Neural cell (in vitro differentiated cells): Measurements from ENCODE around the gene AFG1L. TPM values are rescaled to one million over a fixed set of nuclear protein-coding genes. Genes with fewer than 3 reads are reported as not detected.

Experiments used
- H2AFZ ChIP-seq: fragments of 200-600, 300-800 bp; sonication (generic), shearing (Covaris generic); 2 replicates; pipeline ENCODE4 v1.6.0; 2014; ENCODE audit warnings: low read depth, mild to moderate bottlenecking, antibody characterized with exemption, low read length, moderate library complexity
- H3F3A ChIP-seq: fragments of 200-600 bp; shearing (Covaris generic); 2 replicates; pipeline ENCODE4 v1.6.1; 2016; ENCODE audit warnings: mild to moderate bottlenecking, moderate library complexity, mixed read lengths, antibody characterized with exemption, low read length; ENCODE audit not compliant: insufficient read depth, poor library complexity, severe bottlenecking
- H3K27ac ChIP-seq: fragments of 200-600, 300-800 bp; sonication (generic), shearing (Covaris generic); 2 replicates; pipeline ENCODE4 v1.5.1; 2014; ENCODE audit warnings: mild to moderate bottlenecking, low read length, moderate library complexity
- H3K27me3 ChIP-seq: fragments of 300-800, 200-600 bp; sonication (generic), shearing (Covaris generic); 2 replicates; pipeline ENCODE4 v1.6.0; 2014; ENCODE audit warnings: mild to moderate bottlenecking, low read depth, low read length, moderate library complexity; ENCODE audit not compliant: insufficient read depth
- H3K36me3 ChIP-seq: fragments of 300-800, 200-600 bp; sonication (generic), shearing (Covaris generic); 2 replicates; pipeline ENCODE4 v1.5.1; 2014; ENCODE audit warnings: mild to moderate bottlenecking, antibody characterized with exemption, low read length, moderate library complexity; ENCODE audit not compliant: insufficient read depth
- H3K4me2 ChIP-seq: fragments of 300-800, 200-600 bp; sonication (generic), shearing (Covaris generic); 2 replicates; pipeline ENCODE4 v1.6.0; 2014; ENCODE audit warnings: mild to moderate bottlenecking, low read length
- H3K4me3 ChIP-seq: fragments of 300-800, 200-600 bp; sonication (generic), shearing (Covaris generic); 2 replicates; pipeline ENCODE4 v1.5.1; 2014; ENCODE audit warnings: mild to moderate bottlenecking, low read length, moderate library complexity
- H3K79me2 ChIP-seq: fragments of 200-600 bp; shearing (Covaris generic); replicated peaks from 2 replicates; pipeline ENCODE4 v1.6.0; 2014; ENCODE audit warnings: mild to moderate bottlenecking, low read length, moderate library complexity; ENCODE audit not compliant: insufficient read depth
- H3K9ac ChIP-seq: fragments of 300-800, 200-600 bp; sonication (generic), shearing (Covaris generic); 2 replicates; pipeline ENCODE4 v1.6.1; 2016; ENCODE audit warnings: mild to moderate bottlenecking, low read length, mixed read lengths
- H3K9me2 ChIP-seq: fragments of 200-600 bp; shearing (Covaris generic); 2 replicates; pipeline ENCODE4 v1.6.1; 2016; ENCODE audit warnings: mild to moderate bottlenecking, low read length, mixed read lengths; ENCODE audit not compliant: insufficient read depth
- H3K9me3 ChIP-seq: fragments of 200-600, 300-800 bp; sonication (generic), shearing (Covaris generic); 2 replicates; pipeline ENCODE4 v1.6.1; 2016; ENCODE audit warnings: mild to moderate bottlenecking, mixed run types, low read length, moderate library complexity, mixed read lengths
- H4K20me1 ChIP-seq: fragments of 200-600 bp; shearing (Covaris generic); 2 replicates; pipeline ENCODE4 v1.6.1; 2016; ENCODE audit warnings: mild to moderate bottlenecking, mixed run types; ENCODE audit not compliant: insufficient read depth
- CTCF ChIP-seq: fragments of 450-650 bp; IDR thresholded peaks from 2 replicates; pipeline ENCODE4 v1.5.1; 2014; ENCODE audit warnings: antibody characterized with exemption, mild to moderate bottlenecking, moderate library complexity; ENCODE audit not compliant: poor library complexity, severe bottlenecking
- EP300 ChIP-seq: fragments of 450-650 bp; conservative IDR thresholded peaks from 2 replicates; pipeline ENCODE4 v1.6.1; 2014; ENCODE audit warnings: antibody characterized with exemption, mild to moderate bottlenecking, moderate library complexity; ENCODE audit not compliant: poor library complexity, severe bottlenecking
- EZH2 ChIP-seq: fragments of 200-600, 300-800 bp; shearing (Covaris generic), sonication (generic); IDR thresholded peaks from 2 replicates; pipeline ENCODE4 v1.6.1; 2014; ENCODE audit warnings: antibody characterized with exemption, low read length, borderline replicate concordance, mild to moderate bottlenecking; ENCODE audit not compliant: insufficient read depth, poor library complexity, severe bottlenecking
- MXI1 ChIP-seq: fragments of 450-650 bp; conservative IDR thresholded peaks from 2 replicates; pipeline ENCODE4 v1.6.1; 2014; ENCODE audit warnings: antibody characterized with exemption, mild to moderate bottlenecking; ENCODE audit not compliant: poor library complexity, severe bottlenecking
- POLR2AphosphoS5 ChIP-seq: IDR thresholded peaks from 2 replicates; pipeline ENCODE4 v1.6.1; 2012
- RAD21 ChIP-seq: fragments of 450-650 bp; conservative IDR thresholded peaks from 2 replicates; pipeline ENCODE4 v1.6.1; 2014; ENCODE audit warnings: antibody characterized with exemption, mild to moderate bottlenecking, moderate library complexity
- REST ChIP-seq: IDR thresholded peaks from 2 replicates; pipeline ENCODE4 v1.6.1; 2012; ENCODE audit warnings: borderline replicate concordance
- SMC3 ChIP-seq: fragments of 450-650 bp; conservative IDR thresholded peaks from 2 replicates; pipeline ENCODE4 v1.6.1; 2014; ENCODE audit warnings: antibody characterized with exemption, mild to moderate bottlenecking, moderate library complexity; ENCODE audit not compliant: poor library complexity
- TAF1 ChIP-seq: IDR thresholded peaks from 2 replicates; pipeline ENCODE4 v1.6.1; 2012; ENCODE audit warnings: low read depth
- polyA plus RNA-seq: library from polyadenylated mRNA; depleted of rRNA; stranded (reverse); fragments of >200 nt; gene quantifications from 2 replicates; pipeline ENCODE4 v1.2.3, GENCODE V29; 2014

Gene AFG1L
- polyA plus RNA-seq, 1 donor from 2014 or later: 3.3 TPM

GRCh38 chr6:108497883-108498282, 203.0 kb downstream of the AFG1L start:
- H3K9me2 ChIP-seq: no peaks in the 10 kb centered on the region
- H3K27me3 ChIP-seq: no peaks in the 10 kb centered on the region
- no peak overlapping the region for H3K27ac ChIP-seq
- no peaks in the 10 kb centered on the region for H3K36me3 ChIP-seq
- H3K9ac ChIP-seq: no peak overlapping the region
- H3F3A ChIP-seq: no peaks in the 10 kb centered on the region
- H4K20me1 ChIP-seq: no peaks in the 10 kb centered on the region
- no peak overlapping the region for H3K4me3 ChIP-seq
- no peak overlapping the region for H2AFZ ChIP-seq
- no peaks in the 10 kb centered on the region for H3K9me3 ChIP-seq
- H3K4me2 ChIP-seq: no peak overlapping the region
- TF ChIP-seq SMC3: no peak
- TF ChIP-seq CTCF: no peak
- TF ChIP-seq RAD21: peak; percentile 17
- no peaks in the 10 kb centered on the region for H3K79me2 ChIP-seq

- no peaks in the 10 kb centered on the region for H3F3A ChIP-seq
- H3K9ac ChIP-seq: no peak overlapping the region
- H4K20me1 ChIP-seq: no peaks in the 10 kb centered on the region
- no peak overlapping the region for H3K4me3 ChIP-seq
- TF ChIP-seq CTCF (no peak), POLR2AphosphoS5 (no peak), RAD21 (no peak), MXI1 (no peak), TAF1 (no peak), EP300 (no peak), REST (no peak), EZH2 (no peak), SMC3 (no peak)
- no peaks in the 10 kb centered on the region for H3K9me3 ChIP-seq
- no peaks in the 10 kb centered on the region for H3K27me3 ChIP-seq
- no peaks in the 10 kb centered on the region for H3K9me2 ChIP-seq
- H2AFZ ChIP-seq: no peak overlapping the region
- no peaks in the 10 kb centered on the region for H3K79me2 ChIP-seq
- H3K4me2 ChIP-seq: no peak overlapping the region
- H3K36me3 ChIP-seq: no peaks in the 10 kb centered on the region
- H3K27ac ChIP-seq: no peak overlapping the region
Observed at GRCh38 chr6:108501559-108501958, 206.7 kb downstream of the AFG1L start.
